ENCODE results near the gene PDX1.

PDX1 gene

GRCh38 chr13:27928353-27928804 is 8.6 kb downstream of the PDX1 start:
- TF ChIP-seq CTCF (IDR thresholded peaks at IDR 0.05; ENCODE audit: low read depth, low read length): no peak
- no peak overlapping the region for H3K4me3 ChIP-seq (ENCODE audit: low read depth, low read length)

GRCh38 chr13:27928805-27929753 is 9.3 kb downstream of the PDX1 start:
- no peak for TF ChIP-seq CTCF (IDR thresholded peaks at IDR 0.05; ENCODE audit: low read depth, low read length)
- H3K4me3 ChIP-seq (ENCODE audit: low read depth, low read length): no peak overlapping the region

GRCh38 chr13:27929868-27930267 is 10.1 kb downstream of the PDX1 start:
- no peak for TF ChIP-seq CTCF (IDR thresholded peaks at IDR 0.05; ENCODE audit: low read depth, low read length)

GRCh38 chr13:27933118-27933517 is 13.3 kb downstream of the PDX1 start:
- TF ChIP-seq CTCF (IDR thresholded peaks at IDR 0.05; ENCODE audit: low read depth, low read length): no peak
- H3K4me3 ChIP-seq (ENCODE audit: low read depth, low read length): no peak overlapping the region

More at GRCh38 chr13:27929868-27930267, 10.1 kb downstream of the PDX1 start:
- no peak overlapping the region for H3K4me3 ChIP-seq (ENCODE audit: low read depth, low read length)

GRCh38 chr13:27933580-27934328 is 14.0 kb downstream of the PDX1 start:
- no peak overlapping the region for H3K4me3 ChIP-seq (ENCODE audit: low read depth, low read length)
- no peak for TF ChIP-seq CTCF (IDR thresholded peaks at IDR 0.05; ENCODE audit: low read depth, low read length)

GRCh38 chr13:27942972-27943371 is 23.2 kb downstream of the PDX1 start:
- no peak for TF ChIP-seq CTCF (IDR thresholded peaks at IDR 0.05; ENCODE audit: low read depth, low read length)
- H3K4me3 ChIP-seq (ENCODE audit: low read depth, low read length): no peak overlapping the region
